T-helper 22 cell (primary cell): Measurements from ENCODE around the gene MOB3C.
"Not testable (repeated sequence)": the region's sequence is repeated elsewhere in the genome, so short reads cannot be mapped to it uniquely, and the experiment has no call there.

ENCODE experiments used
- DNase-seq: peaks from one replicate; pipeline ENCODE4 v3.0.0-alpha.2; 2020; ENCODE audit warnings: low read depth

MOB3C gene

DNA sequence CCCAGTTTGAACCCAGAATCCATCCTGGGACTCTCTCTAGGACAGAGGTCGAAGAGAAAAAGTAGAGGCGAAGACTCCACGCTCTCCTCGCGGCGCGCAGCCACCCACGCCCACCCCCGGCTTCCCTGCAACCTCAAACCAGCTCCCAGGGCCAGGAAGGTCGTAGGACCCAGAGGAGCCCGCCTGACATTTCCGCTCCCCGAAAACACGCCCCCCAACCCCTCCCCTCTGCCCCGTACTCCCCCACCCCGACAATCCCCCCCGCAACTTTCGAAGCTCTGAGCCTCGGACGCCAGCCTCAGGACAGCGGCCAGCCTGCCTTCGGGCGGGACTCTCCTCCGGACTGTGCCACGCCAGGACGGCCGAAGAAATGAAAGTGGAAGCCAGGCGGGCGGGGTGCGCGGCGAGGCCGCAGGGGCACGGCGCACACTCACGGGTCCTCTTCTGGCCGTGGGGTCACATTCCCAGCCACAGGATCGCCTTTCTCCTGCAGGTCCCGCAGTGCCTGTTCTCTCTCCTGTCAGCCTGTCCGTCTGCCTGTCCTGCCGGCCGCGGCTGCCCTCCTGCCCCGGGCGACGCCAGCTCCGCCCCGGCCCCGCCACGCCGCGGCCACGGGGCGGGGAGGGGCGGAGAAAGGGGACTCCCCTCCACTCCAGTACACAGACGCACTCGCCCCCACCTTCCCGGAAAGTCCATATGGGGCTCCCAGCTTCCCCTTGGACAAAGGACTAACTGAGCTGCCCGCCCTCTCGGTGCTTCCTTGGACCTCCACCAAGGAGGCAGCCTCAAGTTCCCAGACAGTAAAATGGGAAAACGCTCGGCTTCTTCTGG is at the start of gene MOB3C:
Gene MOB3C (minus strand): TSS at position 535 of the 831 bp plus-strand sequence. CDS start 3,490 bp downstream, outside the sequence.
- DNase-seq, result peak; percentile 59

DNA sequence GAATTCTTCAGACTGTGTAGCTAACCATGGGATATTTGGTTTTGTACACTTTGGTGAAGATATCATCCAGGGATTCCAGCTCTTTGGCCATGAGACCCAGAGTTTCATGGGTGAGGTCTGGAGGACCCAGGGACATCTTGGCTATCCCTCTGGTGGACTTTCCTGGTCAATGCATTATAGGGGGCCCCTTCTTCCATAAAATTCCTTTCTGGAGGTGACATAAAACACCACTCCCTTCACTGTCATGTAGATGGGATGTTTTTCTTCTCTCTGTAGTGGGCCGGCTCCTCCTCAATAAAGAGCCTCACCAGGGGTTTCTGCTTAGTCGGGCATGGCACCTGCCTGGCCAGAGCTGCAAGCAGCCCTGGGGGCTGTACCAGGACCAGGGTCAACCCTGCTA is 49.4 kb upstream of the MOB3C start:
- no peak for DNase-seq

DNA sequence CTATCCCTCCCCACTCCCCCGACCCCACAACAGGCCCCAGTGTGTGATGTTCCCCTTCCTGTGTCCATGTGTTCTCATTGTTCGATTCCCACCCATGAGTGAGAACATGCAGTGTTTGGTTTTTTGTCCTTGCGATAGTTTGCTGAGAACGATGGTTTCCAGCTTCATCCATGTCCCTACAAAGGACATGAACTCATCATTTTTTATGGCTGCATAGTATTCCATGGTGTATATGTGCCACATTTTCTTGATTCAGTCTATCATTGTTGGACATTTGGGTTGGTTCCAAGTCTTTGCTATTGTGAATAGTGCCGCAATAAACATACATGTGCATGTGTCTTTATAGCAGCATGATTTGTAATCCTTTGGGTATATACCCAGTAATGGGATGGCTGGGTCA is 46.3 kb upstream of the MOB3C start:
- not testable (repeated sequence) for DNase-seq

DNA sequence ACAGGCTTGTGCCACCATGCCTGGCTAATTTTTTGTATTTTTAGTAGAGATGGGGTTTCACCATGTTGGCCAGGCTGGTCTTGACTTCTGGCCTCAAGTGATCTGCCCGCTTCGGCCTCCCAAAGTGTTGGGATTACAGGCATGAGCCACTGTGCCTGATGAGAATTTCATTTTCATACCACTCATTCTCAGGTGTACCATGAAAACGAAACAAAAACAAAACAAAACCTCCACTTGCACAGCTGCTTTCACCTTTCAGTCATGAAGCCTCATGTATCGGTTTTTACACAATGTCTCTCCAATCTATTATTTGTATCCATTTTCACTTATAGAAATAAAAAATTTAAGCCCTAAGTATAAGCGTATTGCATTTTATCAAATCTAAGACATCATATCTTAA is 43.5 kb upstream of the MOB3C start:
- DNase-seq, result not testable (repeated sequence)

DNA sequence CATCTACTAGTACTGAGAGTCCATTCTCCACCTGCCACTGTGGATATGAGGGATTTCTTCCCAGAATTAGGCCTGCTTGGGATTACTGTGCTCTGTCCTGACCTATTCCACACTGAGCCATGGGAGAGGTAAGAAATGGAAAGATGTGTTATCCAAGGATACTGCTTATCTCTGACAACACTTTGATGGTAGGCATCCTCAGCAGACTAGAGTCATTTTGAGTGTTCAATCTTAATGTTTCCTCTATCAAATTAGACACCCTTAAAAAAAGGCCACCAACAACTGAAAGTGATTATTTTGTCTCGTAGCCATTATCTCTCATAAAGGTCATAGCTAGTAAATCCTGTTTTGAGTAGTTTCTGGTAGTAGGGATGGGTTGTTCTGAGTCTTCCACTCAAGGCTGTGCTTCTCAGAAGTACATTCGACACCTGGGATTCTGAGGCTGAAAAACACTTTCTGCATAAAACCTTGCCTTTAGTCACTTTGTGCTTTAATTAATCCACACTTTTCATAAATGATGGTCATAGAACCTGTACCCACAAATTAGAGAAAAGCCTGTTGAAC is 42.8 kb upstream of the MOB3C start:
- no peak for DNase-seq

DNA sequence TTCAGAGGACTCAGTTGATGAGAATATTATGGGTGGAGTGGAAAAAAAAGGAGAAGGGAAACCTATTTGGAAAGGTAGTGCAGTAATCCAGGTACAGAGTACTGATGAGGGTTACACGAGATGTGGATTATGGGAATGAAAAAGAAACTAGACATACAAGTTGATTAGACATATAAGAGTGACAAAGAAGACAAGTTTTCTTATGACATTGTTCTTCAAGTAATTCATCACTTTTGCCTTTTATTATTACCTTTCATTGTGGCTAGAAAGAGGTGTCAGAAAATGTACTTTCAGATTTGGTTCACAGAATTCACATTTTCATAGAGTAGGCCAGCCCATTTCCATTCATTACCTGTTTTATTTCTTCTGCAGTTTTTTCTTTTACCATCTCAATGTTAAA is 41.2 kb upstream of the MOB3C start:
- no peak for DNase-seq

DNA sequence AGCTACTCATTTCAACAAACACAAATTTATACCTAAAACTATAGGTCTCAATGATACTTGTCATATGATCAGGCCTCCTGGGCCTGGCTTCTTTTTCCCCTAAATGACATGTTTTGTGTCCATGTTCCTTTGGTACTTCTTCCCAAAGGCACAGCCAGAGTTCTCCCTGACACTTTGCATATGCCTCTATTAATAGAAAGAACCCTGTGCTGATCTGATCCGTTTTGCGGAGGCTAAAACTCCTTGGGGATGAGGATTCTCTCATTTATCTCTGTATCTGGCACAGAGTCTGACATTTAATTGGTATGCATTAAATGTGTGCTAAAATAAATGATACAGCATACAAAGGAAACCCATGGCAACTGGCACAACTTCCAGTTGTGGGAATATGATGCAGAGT is 40.0 kb upstream of the MOB3C start:
- no peak for DNase-seq

DNA sequence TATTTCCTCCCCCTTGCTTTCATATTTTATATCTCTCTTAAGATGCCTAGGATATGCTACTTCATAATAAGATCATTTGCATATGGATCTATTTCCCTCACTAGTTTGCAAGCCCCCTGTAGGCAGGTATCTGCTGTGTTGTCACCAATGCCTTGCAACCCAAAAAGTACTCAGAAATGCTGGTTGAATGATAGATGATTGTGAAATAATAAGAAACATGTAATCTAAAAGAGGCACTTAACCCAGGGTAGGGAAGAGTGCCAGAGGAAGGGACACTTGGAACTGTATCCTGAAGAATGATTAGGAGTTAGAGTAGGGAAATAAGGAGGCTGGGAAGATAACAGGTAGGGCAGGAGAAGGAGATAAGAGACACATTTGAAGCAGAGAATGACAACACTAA is 39.2 kb upstream of the MOB3C start:
- DNase-seq, result no peak

DNA sequence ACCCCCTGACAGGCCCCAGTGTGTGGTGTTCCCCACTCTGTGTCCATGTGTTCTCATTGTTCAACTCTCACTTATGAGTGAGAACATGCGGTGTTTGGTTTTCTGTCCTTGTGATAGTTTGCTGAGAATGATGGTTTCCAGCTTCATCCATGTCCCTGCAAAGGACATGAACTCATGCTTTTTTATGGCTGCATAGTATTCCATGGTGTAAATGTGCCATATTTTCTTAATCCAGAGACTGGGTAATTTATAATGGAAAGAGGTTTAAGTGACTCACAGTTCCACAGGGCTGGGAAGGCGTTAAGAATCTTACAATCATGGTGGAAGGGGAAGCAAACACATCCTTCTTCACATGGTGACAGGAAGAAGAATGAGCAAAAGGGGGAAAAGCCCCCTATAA is 38.1 kb upstream of the MOB3C start:
- not testable (repeated sequence) for DNase-seq

DNA sequence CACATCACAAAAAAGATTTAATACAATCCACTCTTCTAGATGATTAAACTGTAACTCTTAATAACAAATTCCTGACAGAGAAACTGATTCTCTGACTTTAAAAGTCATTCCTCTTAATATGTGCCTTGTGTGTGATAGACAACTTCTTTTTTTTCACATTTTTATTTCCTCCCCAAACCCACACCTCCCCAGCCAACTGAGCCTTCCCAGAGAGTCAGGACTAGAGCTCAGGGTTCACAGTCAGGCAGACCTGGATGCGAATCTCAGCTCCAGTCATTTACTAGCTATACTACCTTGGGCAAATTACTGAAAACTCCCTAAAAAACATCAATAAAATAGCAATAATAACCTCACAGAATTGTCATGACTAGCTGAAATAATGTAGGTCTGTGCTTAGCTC is 37.4 kb upstream of the MOB3C start:
- DNase-seq, result no peak

DNA sequence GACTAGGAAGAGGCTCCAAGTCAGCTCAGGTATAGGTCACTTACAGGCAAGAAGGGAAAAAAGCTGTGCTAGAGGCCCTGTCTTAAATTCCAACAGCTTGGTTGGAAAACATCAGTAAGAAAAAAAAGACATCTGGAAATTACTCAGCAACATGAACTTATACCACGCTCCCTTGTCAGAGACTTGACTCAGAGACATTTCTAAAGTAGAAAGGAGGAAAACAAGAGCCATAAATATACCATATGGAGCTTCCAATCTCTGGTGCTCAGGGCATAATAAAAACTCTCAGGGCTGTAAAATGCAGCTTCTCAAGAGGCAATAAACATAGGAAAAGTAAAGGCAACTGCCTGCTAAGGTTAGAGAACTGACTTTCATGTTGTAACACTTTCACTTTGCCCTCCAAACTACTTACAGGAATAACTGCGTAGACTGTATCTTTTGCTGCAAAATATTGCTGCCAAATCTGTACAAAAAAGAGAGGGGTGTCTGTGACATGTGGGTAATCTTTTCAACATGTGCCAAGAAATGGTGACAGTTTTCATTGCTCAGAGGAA is 36.9 kb upstream of the MOB3C start:
- DNase-seq, result no peak

DNA sequence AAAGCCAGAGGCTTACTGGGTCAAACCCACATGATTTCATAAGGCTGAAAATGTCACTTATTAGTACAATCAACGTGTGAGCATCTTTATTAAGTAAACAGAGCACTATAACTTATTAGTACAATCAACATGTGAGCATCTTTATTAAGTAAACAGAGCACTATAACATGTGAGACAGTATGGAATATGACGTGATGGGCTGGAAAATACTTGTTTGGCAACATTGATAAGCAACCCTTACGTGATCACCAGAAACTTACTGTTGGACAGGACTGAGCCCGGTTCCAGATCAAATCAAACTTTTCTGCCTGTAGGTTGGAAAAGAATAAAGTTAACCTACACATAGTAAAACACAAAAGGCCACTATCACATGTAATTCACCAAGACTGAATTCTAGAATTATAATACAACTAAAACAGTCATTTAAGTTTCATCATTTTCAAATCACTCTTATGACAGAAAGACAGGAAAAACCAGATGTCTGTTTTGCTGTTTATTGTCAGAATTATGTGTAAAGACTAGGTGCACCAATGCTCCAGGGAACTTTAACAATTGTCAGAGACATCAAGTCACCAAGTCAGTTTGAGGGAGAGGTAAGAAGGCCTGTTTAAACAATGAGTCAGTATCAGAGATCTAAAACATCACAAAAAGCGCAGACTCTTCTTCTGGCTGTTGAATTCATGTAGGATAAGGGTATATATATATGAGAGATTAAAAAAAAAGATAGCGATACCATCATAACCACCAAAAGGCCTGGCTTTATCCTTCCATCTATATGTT is 35.9 kb upstream of the MOB3C start:
- no peak for DNase-seq

DNA sequence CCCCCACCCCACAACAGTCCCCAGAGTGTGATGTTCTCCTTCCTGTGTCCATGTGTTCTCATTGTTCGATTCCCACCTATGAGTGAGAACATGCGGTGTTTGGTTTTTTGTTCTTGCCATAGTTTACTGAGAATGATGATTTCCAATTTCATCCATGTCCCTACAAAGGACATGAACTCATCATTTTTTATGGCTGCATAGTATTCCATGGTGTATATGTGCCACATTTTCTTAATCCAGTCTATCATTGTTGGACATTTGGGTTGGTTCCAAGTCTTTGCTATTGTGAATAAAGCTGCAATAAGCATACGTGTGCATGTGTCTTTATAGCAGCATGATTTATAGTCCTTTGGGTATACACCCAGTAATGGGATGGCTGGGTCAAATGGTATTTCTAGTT is 34.5 kb upstream of the MOB3C start:
- not testable (repeated sequence) for DNase-seq

DNA sequence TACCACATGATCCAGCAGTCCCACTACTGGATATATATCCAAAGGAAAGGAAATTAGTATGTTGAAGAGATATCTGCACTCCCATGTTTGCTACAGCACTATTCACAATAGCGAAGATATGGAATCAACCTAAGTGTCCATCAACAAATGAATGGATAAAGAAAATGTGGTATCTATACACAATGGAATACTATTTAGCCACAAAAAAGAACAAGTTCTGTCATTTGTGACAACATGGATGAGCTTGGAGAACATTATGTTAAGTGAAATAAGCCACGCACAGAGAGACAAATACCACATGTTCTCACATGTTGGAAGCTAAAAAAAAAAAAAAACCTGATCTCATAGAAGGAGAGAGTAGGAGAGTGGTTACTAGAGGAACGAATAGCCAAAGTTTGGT is 33.9 kb upstream of the MOB3C start:
- DNase-seq, result no peak

DNA sequence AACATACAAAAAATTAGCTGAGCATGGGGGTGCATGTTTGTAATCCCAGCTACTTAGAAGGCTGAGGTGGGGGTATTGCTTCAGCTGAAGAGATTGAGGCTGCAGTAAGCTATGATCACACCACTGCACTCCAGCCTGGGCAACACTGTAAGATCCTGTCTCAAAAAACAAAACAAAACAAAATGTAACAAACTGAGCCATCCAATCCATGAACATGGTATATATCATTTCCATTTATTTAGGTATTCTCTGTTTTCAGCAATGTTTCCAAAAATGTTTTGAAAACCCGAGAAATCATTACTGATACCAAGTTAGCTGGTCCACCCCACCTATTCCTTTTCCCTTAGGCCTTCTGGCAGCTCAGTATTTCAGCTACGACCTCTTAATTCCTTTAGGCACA is 33.2 kb upstream of the MOB3C start:
- DNase-seq, result no peak

DNA sequence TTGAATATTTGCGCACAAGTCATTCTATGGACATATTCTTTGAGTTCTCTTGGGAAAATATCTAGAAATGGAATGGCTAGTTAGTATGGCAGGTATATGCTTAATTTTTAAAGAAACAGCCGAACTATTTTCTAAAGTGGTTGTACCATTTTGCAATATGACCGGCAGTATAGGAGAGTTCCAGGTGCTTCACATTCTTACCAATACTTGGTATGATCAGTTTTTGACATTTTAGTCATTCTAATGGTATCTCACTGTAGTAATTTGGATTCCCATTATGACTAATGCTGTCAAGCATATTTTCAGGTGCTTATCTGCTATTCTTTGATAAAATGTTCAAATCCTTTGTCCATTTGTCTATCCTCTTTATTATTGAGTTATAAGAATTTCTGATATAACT is 31.0 kb upstream of the MOB3C start:
- DNase-seq, result no peak

DNA sequence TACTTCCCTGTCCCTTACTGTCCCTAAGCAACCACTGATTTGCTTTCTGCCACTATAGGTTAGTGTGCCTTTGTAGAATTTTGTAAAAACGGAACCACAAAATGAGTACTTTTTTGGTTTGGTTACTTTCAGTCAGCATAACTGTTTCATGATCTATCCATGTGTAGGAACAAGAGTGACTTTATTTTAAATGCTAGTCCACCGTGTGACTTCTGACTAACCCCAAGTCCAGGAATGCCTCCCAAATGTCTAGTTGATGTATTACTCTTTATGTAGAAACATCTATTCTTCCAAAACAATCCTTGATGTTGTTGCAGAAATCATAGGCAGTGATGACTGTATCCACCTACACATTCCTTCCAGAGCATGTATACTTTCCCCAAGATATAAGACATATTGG is 30.2 kb upstream of the MOB3C start:
- DNase-seq, result no peak

DNA sequence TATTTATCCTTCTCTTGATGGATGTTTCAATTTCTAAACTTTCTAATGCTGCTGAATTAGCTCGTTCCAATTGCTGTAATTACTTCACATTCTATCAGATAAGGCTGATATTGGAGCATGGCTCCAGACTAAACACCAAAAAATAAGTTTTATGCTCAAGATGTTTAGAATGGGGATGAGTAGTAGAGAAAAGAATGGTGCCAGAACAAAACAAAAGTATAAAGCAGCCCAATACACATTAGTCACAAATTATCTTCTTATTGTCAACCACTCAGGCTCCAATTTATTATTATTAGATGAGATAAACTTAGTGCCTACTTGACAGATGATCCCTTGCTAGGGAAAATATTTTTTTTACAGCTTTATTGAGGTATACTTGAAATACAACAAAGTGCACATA is 29.7 kb upstream of the MOB3C start:
- no peak for DNase-seq

DNA sequence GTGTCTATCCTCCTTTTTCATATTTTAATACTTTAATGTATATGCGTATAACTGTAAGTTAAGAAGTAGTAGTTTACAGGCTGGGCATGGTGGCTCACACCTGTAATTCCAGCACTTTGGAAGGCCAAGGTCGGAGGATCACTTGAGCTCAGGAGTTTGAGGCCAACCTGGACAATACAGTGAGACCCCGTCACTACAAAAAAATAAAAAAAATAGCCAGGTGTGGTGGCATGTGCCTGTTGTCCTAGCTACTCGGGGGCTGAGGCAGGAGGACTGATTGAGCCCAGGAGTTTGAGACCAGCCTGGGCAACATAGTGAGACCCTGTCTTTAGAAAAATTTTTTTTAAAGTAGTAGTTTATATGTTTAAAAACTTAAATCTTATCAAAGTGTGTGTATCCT is 29.2 kb upstream of the MOB3C start:
- DNase-seq, result no peak

DNA sequence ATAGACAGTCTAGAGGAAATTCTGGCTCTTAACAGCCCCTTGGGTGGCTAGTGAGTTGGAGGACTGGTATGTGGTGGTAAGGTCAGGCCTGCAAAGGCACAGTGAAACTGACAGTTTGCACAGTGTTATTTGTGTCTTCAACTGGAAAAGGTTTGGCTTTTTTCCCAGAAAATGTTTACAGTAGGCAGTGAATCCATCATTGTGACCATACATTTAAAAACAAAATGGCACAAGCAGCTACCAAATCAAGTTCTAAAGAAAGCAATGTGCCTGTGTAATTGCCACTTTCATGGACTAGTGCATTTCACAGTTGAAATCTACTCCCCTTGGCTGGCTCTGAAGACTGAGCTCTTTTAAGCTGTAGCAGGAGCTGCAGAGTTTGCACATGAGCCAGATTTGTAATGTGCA is 26.8 kb upstream of the MOB3C start:
- no peak for DNase-seq

DNA sequence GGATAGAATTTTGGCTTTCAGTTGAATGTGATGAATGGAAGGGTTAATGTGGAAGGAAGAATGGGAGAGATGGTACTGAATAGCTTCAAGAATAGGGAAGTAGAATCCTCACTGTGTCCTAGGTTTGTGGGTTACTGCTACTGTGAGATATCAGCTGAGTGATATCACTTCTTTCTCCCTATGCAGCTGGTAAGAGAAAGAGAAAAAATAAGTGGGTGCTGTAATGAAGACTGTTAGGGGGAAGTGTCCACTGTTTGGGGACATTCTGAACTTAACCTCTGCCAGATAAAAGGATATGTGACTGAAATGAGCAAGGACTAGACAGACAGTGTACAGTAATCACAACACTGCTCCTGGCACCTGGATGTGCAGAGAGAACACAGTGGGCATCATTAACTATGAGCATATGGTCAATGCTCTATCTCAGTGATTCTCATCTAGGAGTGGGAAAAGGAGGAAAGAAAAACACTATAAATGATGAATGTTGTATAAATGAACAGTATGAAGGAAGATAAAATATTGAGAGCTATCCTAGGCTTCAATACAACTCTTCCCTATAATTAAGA is 25.6 kb upstream of the MOB3C start:
- no peak for DNase-seq

DNA sequence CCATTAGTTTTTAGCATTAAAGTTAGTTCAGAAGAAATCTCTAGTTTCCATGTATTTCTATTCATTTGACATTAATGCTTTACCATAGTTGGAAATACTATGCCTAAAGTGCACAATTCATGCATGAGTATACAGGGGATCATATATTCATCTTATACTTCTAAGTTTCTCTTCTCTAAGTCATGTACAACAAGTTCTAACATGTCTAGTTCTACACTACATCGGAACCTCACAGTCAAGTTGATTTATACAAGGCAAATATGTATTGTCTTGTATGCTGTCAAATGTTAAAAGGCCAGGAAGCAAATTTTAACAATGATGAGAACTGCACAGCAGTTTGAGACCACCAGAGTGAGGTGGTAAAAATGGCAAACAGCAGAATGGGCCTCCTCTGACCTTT is 22.9 kb upstream of the MOB3C start:
- DNase-seq, result no peak

DNA sequence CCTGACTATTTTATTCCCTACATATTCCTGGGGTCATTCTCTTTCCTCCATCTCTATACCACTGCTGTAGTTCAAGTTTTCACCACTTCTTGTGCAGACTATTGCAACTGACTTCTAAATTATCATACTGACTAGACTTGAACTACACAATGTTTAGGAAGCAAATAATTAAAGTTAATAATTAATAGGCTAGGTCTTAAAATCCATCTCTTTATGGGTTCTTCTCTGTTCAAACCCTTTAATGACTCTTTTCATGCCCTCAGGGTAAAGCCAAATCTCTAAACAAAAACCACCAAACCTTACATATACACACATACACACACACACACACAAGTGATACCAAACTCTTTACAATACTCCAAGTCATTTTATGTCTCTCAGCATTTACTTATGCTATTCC is 22.3 kb upstream of the MOB3C start:
- no peak for DNase-seq
